ENCODE data around the gene SLC47A1.
"Not testable (repeated sequence)": the region's sequence is repeated elsewhere in the genome, so short reads cannot be mapped to it uniquely, and the experiment has no call there.

Gene SLC47A1

GRCh38 chr17:19553036-19553435 lies 19.4 kb downstream of the SLC47A1 start:
- in situ Hi-C loops (cut with MboI; ENCODE audit: low sequenced_read_pairs) = no loop called here

GRCh38 chr17:19554393-19554792 lies 20.7 kb downstream of the SLC47A1 start:
- in situ Hi-C loops (cut with MboI; ENCODE audit: low sequenced_read_pairs) = no loop called here

GRCh38 chr17:19555746-19556145 lies 22.1 kb downstream of the SLC47A1 start:
- in situ Hi-C loops (cut with MboI; ENCODE audit: low sequenced_read_pairs) = no loop called here

- in situ Hi-C loops (cut with MboI; ENCODE audit: low sequenced_read_pairs) = no loop called here
Observed at GRCh38 chr17:19558946-19559345, 25.3 kb downstream of the SLC47A1 start.

GRCh38 chr17:19561697-19562318 lies 28.2 kb downstream of the SLC47A1 start:
- in situ Hi-C loops (cut with MboI; ENCODE audit: low sequenced_read_pairs) = no loop called here

DNA sequence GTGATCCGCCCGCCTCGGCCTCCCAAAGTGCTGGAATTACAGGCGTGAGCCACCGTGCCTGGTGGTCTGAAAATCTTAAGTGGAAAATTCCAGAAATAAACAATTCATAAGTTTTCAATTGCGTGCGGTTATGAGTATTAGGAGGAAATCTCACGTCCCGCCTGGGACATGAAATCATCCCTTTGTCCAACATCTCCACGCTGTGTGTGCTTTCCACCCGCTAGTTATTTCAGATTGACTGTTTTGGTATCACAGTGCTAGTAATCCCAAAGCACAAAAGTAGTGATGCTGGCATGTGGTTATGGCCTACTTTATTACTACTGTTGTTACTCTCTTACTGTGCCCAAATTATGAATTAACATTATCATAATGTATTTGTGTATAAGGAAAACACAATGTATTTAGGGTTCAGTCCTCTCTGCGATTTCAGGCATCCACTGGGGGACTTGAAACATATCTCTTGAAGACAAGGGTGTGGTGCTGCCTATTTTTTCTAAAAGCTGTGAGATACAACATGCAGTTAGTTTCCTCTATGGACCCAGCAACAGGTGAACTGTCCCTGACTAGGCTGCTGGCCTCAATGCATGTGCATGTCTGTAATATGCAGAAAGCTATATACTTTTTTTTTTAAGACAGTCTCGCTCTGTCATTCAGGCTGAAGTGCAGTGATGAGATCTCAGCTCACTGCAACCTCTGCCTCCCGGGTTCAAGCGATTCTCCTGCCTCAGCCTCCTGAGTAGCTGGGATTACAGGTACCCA lies 32.3 kb downstream of the SLC47A1 start:
- in situ Hi-C loops (cut with MboI; ENCODE audit: low sequenced_read_pairs) = no loop called here

GRCh38 chr17:19567216-19568015 lies 33.8 kb downstream of the SLC47A1 start:
- in situ Hi-C loops (cut with MboI; ENCODE audit: low sequenced_read_pairs) = no loop called here

- in situ Hi-C loops (cut with MboI; ENCODE audit: low sequenced_read_pairs) = no loop called here
Observed at GRCh38 chr17:19568016-19568350, 34.3 kb downstream of the SLC47A1 start.

GRCh38 chr17:19569785-19570543 lies 36.3 kb downstream of the SLC47A1 start:
- in situ Hi-C loops (cut with MboI; ENCODE audit: low sequenced_read_pairs) = no loop called here

DNA sequence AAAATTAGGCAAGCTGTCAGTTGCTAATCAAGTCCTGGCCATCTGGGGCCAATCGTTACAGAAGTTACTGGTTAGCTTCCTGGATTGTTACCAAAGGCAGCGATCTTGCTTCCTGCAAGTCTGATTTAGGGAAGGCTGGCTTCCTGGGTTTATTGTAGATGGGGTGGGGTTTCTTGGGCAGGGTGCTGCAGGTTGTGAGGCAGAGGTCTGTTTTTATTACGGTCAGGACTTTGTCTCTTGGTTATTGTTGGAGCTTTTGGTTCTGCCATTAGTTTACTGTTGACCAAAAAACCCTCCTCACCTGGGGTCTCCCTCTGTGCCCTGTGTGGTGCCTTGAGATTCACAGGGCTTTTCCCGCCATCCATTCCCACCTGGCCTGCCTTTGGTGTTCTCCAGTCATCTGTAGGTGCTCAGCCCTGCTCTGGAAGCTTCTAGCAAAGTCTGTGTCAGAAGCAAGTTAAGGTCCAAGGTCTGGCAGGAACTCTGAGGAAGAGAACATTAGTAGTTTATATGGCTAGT lies 36.9 kb downstream of the SLC47A1 start:
- in situ Hi-C loops (cut with MboI; ENCODE audit: low sequenced_read_pairs) = no loop called here

GRCh38 chr17:19573075-19573474 lies 39.4 kb downstream of the SLC47A1 start:
- in situ Hi-C loops (cut with MboI; ENCODE audit: low sequenced_read_pairs) = no loop called here

GRCh38 chr17:19574956-19575355 lies 41.3 kb downstream of the SLC47A1 start:
- in situ Hi-C loops (cut with MboI; ENCODE audit: low sequenced_read_pairs) = no loop called here

DNA sequence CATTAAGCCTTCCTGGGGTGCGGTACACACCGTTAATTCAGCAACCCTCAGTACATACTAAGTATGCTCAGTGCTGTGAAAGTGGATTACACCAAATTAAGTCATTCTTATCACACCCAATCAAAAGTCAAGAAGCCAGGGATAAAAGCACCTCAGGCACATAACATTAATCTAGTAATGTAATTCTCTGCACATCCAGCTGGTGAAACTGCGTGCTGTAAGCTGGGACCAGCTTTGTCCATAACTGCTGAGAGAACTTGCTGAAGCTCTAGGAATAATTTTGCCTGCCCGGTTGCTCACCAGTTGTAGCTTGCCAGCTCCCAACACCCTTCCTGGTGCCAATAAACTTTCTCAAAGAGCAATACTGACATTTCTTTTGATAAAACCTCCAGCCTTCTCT lies 44.9 kb downstream of the SLC47A1 start:
- in situ Hi-C loops (cut with MboI; ENCODE audit: low sequenced_read_pairs) = no loop called here

DNA sequence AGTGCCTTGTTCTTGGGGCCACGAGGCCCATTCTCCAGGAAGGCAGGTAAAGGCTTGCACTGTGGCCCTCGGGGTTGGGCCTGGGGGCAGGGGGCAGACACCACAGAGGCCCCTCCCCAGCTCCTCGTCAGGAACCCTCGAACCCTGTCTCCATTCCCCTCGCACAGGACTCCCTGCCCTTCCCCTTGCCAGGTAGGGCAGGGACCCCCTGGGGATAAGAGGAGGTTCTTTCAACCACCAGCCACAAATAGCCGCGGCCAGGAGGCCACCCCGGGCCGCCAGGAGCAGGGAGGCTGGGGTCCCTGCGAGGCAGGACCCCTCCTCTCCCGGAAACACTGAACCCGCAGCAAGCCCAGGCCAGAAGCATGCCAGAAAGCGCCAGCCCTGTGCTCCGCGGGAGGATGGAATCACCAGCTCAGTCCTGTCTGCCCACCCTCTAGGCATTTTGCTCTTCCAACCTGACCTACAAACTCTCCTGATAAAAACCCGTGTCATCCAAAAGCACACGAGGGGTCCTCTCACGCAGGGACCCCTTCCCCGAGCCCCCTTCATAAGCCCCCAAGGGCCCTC lies 45.6 kb downstream of the SLC47A1 start:
- in situ Hi-C loops (cut with MboI; ENCODE audit: low sequenced_read_pairs) = no loop called here

DNA sequence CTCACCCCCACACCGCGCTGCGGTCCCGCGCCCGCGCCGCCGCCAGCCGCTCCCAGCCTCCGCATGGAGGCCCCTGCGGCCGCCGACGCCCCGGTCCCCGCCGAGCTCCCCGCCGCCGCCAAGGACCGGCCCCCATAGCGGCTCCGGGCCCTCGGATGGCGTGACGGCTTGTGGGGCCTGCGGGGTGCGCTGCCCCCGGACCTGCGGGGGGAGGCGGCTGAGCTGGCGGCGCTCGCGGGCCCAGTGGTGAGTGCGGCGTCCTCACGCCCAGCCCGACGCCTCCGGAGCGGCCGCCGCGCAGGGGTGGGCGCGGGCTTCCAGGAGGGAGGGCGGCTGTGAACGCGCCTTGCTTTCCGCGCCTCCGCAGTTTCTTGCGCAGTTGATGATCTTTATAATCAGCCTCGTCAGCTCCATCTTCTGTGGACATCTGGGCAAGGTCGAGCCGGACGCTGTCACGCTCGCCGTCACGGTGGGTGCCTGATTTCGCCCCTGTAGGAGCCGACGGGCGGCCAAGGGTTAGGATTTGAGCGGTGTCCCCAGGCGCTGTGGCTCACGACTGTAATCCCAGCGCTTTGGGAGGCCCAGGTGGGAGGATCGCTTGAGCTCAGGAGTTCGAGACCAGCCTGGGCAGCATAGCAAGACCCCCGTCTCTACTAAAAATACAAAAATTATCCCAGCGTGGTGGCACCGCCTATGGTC lies 46.4 kb downstream of the SLC47A1 start:
- in situ Hi-C loops (cut with MboI; ENCODE audit: low sequenced_read_pairs) = no loop called here

- in situ Hi-C loops (cut with MboI; ENCODE audit: low sequenced_read_pairs) = not testable (repeated sequence)
Observed at GRCh38 chr17:19580566-19580920, 46.9 kb downstream of the SLC47A1 start.

DNA sequence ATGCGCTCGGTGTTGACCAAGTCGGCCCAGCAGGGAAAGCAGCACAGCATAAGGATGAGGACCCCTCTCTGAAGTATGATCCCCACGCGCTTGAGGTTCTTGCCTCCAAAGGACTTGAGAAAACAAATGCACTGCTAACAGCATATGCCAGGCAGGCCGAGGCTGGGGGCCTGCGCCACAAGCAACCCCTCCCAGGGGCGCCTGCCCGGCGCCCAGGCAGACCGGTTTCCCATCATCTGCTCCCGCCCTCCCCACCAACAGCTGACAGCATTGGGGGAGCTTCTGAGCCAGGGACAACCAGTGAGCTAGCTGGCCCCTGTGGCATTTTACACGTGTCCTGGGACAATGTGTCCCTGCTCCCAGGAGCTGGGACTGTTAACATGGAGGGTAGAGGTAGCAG lies 48.5 kb downstream of the SLC47A1 start:
- in situ Hi-C loops (cut with MboI; ENCODE audit: low sequenced_read_pairs) = not testable (repeated sequence)

DNA sequence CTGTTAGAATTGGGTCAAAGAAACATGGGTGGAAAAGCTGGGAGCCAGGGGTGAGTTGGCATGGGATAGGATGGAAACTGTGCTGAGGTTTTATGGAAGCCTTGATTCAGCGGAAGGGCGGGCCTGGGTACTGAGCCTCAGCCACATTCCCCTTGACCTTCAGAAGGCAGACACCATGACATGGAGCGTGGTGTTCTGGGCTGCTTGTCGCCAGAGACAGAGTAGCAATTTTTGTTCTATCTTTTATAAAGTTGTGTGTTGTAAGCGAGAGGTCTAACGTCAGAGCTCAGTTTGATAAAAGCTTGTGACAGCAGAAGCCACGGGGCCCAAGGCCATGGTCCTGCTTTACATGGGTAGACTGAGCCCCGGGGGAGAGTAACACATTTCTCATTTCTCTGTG lies 50.2 kb downstream of the SLC47A1 start:
- in situ Hi-C loops (cut with MboI; ENCODE audit: low sequenced_read_pairs) = no loop called here

GRCh38 chr17:19590451-19590850 lies 56.8 kb downstream of the SLC47A1 start:
- in situ Hi-C loops (cut with MboI; ENCODE audit: low sequenced_read_pairs) = no loop called here

- in situ Hi-C loops (cut with MboI; ENCODE audit: low sequenced_read_pairs) = no loop called here
Observed at GRCh38 chr17:19590912-19591551, 57.4 kb downstream of the SLC47A1 start.

Data from hTERT RPE-1 (cell line).